ENCODE data around the gene RASIP1.

RASIP1 gene

GRCh38 chr19:48674921-48675824, 65.2 kb downstream of the RASIP1 start:
- DNase-seq (ENCODE audit: low spot score), result peak; percentile 82

DNA sequence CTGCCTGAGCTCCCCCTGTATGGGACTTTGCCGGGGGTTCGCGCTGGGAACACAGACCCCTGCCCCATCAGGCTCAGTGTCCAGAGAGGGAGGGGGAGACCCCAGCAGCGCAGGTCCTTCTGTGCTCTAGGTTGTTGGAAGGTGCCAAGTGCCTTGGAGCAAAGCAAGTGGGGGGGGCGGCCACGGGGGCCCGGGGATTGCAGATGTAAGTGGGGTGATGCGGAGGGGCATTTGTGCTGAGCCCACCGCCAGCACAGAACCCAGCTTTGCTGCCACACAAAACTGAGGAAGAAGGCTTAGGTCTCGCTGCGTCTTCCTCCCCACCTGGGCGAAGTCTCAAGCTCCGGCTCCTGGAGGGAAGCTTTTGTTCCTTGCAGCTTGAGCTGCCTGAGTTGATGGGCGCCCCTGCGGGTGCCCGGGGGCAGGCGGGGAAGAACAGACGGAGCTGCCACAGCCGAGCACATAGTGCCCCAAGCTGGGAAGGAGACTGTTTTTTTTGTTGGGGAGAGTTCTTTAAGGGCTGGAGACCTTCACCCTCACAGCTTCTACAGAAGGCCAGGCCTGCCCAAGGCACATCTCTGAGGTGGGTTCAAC, 66.1 kb downstream of the RASIP1 start:
- DNase-seq (ENCODE audit: low spot score), result no peak

GRCh38 chr19:48673436-48674100, 66.8 kb downstream of the RASIP1 start:
- no peak for DNase-seq (ENCODE audit: low spot score)

- DNase-seq (ENCODE audit: low spot score), result no peak
Measured at GRCh38 chr19:48672994-48673393, 67.4 kb downstream of the RASIP1 start, which contains the start of gene NTN5. TSS of gene NTN5 (minus strand) at chr19:48673017. CDS start at chr19:48670986, 2,031 bp downstream.

GRCh38 chr19:48671446-48671995, 68.9 kb downstream of the RASIP1 start:
- DNase-seq (ENCODE audit: low spot score), result no peak

DNA sequence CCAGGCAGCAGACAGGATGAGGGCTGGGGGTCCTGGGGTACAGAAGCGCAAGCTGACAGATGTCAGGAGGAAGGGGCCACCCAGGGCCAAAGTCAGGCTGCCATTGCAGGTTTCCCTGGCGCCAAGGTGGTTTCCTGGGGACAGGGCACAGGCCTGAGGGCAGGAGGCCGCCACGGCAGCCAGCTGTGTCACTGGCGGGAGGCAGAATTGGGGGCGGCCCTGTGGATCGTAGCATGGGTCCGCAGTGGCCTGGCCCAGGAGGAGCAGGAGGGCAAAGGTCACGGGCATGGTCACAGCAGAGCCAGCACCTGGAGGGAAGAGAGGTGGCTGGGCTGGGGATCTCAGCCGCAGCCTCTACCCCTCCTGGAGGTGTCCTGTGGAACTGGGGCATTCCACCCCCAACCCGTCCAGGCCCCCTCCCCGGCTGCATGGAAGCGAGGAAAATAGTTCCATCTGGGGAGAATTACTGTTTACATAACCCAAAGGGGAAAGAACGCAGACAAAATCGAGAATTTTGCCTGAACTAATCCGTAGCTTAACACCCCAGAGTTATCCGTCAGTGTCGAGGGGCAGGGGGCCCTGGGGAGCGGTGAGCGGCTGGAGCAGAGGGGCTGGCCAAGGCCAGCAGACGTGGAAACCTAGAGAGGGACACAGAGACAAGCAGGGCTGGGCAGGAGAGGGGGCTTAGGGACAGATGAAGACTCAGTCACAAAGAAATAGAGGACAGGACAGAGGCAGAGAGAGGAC, 69.5 kb downstream of the RASIP1 start:
- no peak for DNase-seq (ENCODE audit: low spot score)
